ENCODE data around the gene PRM1. TPM values are rescaled to one million over a fixed set of nuclear protein-coding genes. Genes with fewer than 3 reads are reported as not detected.

Gene PRM1
- total RNA-seq = not detected

- no peak for DNase-seq (ENCODE audit: low spot score)
Observed at GRCh38 chr16:11280616-11281522, at the start of gene PRM1. PRM1 (minus strand) TSS chr16:11281330; CDS start chr16:11281238, 92 bp downstream.

GRCh38 chr16:11330526-11331237 is 49.6 kb upstream of the PRM1 start:
- no peak for DNase-seq (ENCODE audit: low spot score)

- DNase-seq (ENCODE audit: low spot score) = no peak
Observed at GRCh38 chr16:11329891-11330290, 48.8 kb upstream of the PRM1 start.

- no peak for DNase-seq (ENCODE audit: low spot score)
Observed at GRCh38 chr16:11329071-11329491, 48.0 kb upstream of the PRM1 start.

GRCh38 chr16:11328172-11329070 is 47.3 kb upstream of the PRM1 start:
- peak; percentile 82 for DNase-seq (ENCODE audit: low spot score)

- DNase-seq (ENCODE audit: low spot score) = no peak
Observed at GRCh38 chr16:11327277-11328171, 46.4 kb upstream of the PRM1 start.

GRCh38 chr16:11326737-11327276 is 45.7 kb upstream of the PRM1 start:
- DNase-seq (ENCODE audit: low spot score) = no peak

GRCh38 chr16:11326084-11326736 is 45.1 kb upstream of the PRM1 start:
- no peak for DNase-seq (ENCODE audit: low spot score)

- no peak for DNase-seq (ENCODE audit: low spot score)
Observed at GRCh38 chr16:11325404-11326083, 44.4 kb upstream of the PRM1 start.

- no peak for DNase-seq (ENCODE audit: low spot score)
Observed at GRCh38 chr16:11323551-11324336, 42.6 kb upstream of the PRM1 start.

GRCh38 chr16:11322823-11323222 is 41.7 kb upstream of the PRM1 start:
- no peak for DNase-seq (ENCODE audit: low spot score)

- no peak for DNase-seq (ENCODE audit: low spot score)
Observed at GRCh38 chr16:11321662-11322061, 40.5 kb upstream of the PRM1 start.

- no peak for DNase-seq (ENCODE audit: low spot score)
Observed at GRCh38 chr16:11320170-11320569, 39.0 kb upstream of the PRM1 start.

- no peak for DNase-seq (ENCODE audit: low spot score)
Observed at GRCh38 chr16:11319529-11320146, 38.5 kb upstream of the PRM1 start.

GRCh38 chr16:11318817-11319216 is 37.7 kb upstream of the PRM1 start:
- DNase-seq (ENCODE audit: low spot score) = no peak

GRCh38 chr16:11316331-11317015 is 35.3 kb upstream of the PRM1 start:
- no peak for DNase-seq (ENCODE audit: low spot score)

GRCh38 chr16:11315510-11315909 is 34.4 kb upstream of the PRM1 start:
- no peak for DNase-seq (ENCODE audit: low spot score)

Measured in ureter (tissue), 1 donor.